HG02798 (cell line): ENCODE results near the gene TNXB.
"Not testable (repeated sequence)": the region's sequence is repeated elsewhere in the genome, so short reads cannot be mapped to it uniquely, and the experiment has no call there.

Experiments
- ATAC-seq: cut with Tn5 transposase; IDR thresholded peaks from one replicate; pipeline ENCODE4 v1.9.1; 2021; ENCODE audit warnings: mild to moderate bottlenecking; ENCODE audit not compliant: unreplicated experiment, poor library complexity

The TNXB gene

GRCh38 chr6:32068315-32068714 lies 40.8 kb downstream of the TNXB start:
- ATAC-seq = not testable (repeated sequence)

- not testable (repeated sequence) for ATAC-seq
Observed at GRCh38 chr6:32067521-32067920, 41.6 kb downstream of the TNXB start.

- no peak for ATAC-seq
Observed at GRCh38 chr6:32064706-32065105, 44.4 kb downstream of the TNXB start.

GRCh38 chr6:32060966-32061655 lies 48.0 kb downstream of the TNXB start:
- ATAC-seq = no peak

- no peak for ATAC-seq
Observed at GRCh38 chr6:32058511-32058963, 50.6 kb downstream of the TNXB start.

- ATAC-seq = no peak
Observed at GRCh38 chr6:32057966-32058365, 51.2 kb downstream of the TNXB start.

GRCh38 chr6:32056254-32056653 lies 52.9 kb downstream of the TNXB start:
- ATAC-seq = no peak

- ATAC-seq = not testable (repeated sequence)
Observed at GRCh38 chr6:32055756-32056155, 53.4 kb downstream of the TNXB start.

GRCh38 chr6:32053314-32053713 lies 55.8 kb downstream of the TNXB start:
- ATAC-seq = not testable (repeated sequence)

- not testable (repeated sequence) for ATAC-seq
Observed at GRCh38 chr6:32052626-32053025, 56.5 kb downstream of the TNXB start.

GRCh38 chr6:32050562-32050961 lies 58.6 kb downstream of the TNXB start:
- no peak for ATAC-seq

GRCh38 chr6:32049736-32050135 lies 59.4 kb downstream of the TNXB start:
- not testable (repeated sequence) for ATAC-seq

- not testable (repeated sequence) for ATAC-seq
Observed at GRCh38 chr6:32049149-32049548, 60.0 kb downstream of the TNXB start.

- ATAC-seq = peak; percentile 49
Observed at GRCh38 chr6:32047855-32048766, 61.0 kb downstream of the TNXB start.

- no peak for ATAC-seq
Observed at GRCh38 chr6:32047539-32047854, 61.6 kb downstream of the TNXB start.

- ATAC-seq = no peak
Observed at GRCh38 chr6:32047084-32047478, 62.1 kb downstream of the TNXB start.

GRCh38 chr6:32046450-32047083 lies 62.6 kb downstream of the TNXB start:
- no peak for ATAC-seq

- no peak for ATAC-seq
Observed at GRCh38 chr6:32045811-32046449, 63.2 kb downstream of the TNXB start.

GRCh38 chr6:32044916-32045315 lies 64.2 kb downstream of the TNXB start:
- ATAC-seq = not testable (repeated sequence)

GRCh38 chr6:32043589-32044380 lies 65.4 kb downstream of the TNXB start:
- not testable (repeated sequence) for ATAC-seq
